ENCODE results near the gene JAKMIP2.
A peak's percentile ranks its signal among the peaks of the same experiment; 100 is the strongest.
"Not testable (repeated sequence)": the region's sequence is repeated elsewhere in the genome, so short reads cannot be mapped to it uniquely, and the experiment has no call there.

Gene JAKMIP2

DNA sequence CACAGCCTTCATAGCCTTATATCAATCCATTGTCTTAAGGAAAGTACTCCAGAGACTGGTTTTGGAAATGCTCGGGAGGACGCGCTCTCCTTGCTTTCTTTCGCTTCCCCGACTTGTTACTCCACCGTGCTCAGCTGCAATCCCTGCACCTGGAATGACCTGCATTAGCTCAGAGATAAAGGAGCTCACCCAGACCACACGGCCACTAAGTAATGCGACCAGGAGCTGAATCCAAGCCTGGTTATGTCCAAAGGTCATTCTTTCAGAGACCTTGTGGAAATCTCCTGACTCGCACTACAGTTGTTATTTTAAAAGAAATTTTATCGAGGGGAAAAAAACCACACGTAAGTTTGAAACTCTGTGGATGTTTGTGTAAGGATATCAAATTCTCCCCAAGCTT, 137.3 kb downstream of the JAKMIP2 start:
- no peak for DNase-seq (ENCODE audit: low spot score)

GRCh38 chr5:147644460-147644859, 138.1 kb downstream of the JAKMIP2 start:
- no peak for DNase-seq (ENCODE audit: low spot score)

GRCh38 chr5:147643142-147643541, 139.4 kb downstream of the JAKMIP2 start:
- DNase-seq (ENCODE audit: low spot score): no peak

GRCh38 chr5:147642666-147643065, 139.9 kb downstream of the JAKMIP2 start:
- DNase-seq (ENCODE audit: low spot score): no peak

DNA sequence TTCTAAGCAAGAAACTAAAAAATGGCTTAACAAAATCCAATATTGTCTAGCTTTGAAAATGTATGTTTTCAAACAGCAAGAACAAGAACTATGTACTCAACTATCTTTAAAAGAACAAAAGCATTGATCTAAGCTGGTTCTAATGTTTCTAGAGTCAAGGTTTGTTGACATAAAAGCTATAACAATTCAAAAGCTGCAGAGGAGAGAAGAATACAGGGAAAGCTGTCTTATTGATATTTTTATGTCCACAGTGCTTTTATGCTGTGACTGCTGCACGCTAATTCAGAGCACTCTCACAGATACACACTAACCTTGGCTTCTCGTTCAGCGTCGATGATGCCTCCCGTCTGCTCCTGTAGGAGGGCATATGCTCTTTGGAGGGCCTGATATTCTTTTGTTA, 143.2 kb downstream of the JAKMIP2 start:
- DNase-seq (ENCODE audit: low spot score): no peak

- no peak for DNase-seq (ENCODE audit: low spot score)
Observed at GRCh38 chr5:147636729-147636984, 145.9 kb downstream of the JAKMIP2 start.

DNA sequence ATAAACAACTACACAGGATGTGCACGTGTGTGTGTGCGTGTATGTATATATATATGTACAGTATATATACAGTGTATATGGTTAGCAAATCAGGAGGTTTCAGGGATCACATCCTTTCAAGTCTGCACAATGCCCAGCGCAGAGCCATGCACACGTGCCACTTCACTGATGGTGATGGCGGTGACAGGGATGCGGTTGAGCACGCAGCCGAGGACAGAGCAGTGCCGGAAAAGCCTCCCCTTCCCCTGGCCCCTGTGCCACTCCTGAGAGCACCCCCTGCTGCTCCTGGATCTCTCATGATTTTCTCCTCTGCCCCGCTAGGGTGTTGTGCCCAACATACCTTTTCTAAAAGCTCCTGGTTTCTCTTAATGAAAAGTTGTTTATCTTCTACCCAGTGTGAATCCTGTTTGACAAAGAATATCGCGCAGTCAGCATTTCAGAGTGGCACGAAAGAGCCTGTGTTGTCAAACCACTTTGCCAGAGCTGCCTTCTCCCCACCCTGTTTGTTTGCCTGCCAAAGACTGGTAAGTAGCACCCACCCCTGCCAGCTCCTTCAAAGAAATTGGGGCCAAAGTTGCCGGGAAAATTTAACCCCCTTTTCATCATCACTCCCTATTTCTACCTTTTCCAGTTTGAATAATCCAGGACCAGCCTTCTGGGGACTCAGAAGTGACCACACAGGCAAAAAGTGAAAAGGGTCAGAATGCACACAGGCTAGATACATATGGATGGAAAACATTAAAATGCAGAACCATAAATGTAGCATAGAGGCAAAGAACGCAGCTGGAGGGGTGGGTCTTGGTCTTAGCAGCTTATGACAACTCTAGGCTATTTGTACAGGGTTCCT, 146.4 kb downstream of the JAKMIP2 start:
- peak; percentile 13 for DNase-seq (ENCODE audit: low spot score)

DNA sequence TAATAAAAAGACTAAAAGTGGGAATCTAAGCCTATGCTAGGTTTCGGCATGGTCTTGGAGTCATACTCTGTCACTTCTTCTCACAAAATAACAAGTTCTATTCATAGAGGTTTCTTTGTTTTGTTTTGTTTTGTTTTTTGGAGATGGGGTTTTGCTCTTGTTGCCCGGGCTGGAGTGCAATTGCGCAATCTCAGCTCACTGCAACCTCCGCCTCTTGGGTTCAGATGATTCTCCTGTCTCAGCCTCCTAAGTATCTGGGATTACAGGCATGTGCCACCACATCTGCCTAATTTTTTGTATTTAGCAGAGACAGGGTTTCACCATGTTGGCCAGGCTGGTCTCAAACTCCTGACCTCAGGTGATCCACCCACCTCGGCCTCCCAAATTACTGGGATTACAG, 147.1 kb downstream of the JAKMIP2 start:
- not testable (repeated sequence) for DNase-seq (ENCODE audit: low spot score)

- DNase-seq (ENCODE audit: low spot score): no peak
Observed at GRCh38 chr5:147633173-147633572, 149.4 kb downstream of the JAKMIP2 start.

- DNase-seq (ENCODE audit: low spot score): no peak
Observed at GRCh38 chr5:147631428-147632003, 151.0 kb downstream of the JAKMIP2 start.

GRCh38 chr5:147629196-147629595, 153.3 kb downstream of the JAKMIP2 start:
- DNase-seq (ENCODE audit: low spot score): no peak

DNA sequence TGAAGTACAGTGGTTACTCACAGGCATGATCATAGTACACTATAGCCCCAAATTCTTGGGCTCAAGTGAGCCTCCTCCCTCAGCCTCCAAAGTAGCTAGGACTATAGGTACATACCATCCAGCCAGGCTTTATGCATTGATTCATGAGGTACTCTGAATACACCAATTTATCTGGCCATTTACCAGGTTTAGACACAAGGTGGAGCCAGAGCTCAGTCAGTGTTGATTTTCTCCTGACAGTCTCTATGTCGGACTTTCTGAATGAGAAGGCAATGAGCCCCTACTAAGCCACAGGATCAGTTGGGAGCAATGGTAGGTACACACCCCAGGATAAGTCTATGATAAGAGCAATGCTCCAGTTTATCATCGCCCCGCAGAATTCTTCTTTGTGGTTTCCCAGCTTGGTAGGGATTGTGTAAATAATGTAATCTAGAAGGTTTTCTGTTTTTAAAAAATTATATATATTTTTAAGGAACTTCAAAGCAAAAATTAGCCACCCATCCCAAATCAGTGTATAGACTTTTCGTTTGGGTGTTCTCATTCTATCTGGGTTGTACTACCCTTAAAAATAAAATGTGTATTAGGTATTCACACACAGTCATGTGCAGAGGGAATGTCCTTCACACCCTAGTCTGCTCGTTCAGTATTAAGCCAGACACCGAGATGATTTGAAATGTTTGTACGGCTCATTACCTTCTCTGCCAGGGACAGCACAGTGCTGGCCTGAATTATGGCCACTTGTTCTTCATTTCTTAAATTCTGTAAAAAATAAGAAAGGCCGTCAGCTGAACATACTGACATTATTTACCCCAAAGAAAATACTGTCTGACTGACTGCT, 154.3 kb downstream of the JAKMIP2 start:
- DNase-seq (ENCODE audit: low spot score): peak; percentile 78

DNA sequence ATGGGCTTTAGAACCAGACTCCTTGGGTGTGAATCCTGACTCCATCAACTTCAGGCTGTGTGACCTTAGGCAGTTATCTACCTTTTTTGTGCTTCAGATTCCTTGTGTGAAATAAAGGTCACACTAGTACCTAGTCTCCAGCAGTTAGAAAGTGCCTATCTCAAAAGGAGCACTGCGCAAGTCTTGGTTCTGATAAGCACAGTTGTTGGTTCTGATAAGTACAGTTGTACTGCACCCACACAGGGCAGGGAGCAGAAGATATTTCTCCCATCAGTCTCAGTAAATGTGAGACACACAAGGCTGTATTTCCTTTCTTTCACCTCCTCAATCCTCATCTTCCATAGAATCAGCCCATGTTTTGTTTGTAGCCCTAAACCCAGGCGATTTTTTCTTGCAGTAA, 156.1 kb downstream of the JAKMIP2 start:
- no peak for DNase-seq (ENCODE audit: low spot score)

DNA sequence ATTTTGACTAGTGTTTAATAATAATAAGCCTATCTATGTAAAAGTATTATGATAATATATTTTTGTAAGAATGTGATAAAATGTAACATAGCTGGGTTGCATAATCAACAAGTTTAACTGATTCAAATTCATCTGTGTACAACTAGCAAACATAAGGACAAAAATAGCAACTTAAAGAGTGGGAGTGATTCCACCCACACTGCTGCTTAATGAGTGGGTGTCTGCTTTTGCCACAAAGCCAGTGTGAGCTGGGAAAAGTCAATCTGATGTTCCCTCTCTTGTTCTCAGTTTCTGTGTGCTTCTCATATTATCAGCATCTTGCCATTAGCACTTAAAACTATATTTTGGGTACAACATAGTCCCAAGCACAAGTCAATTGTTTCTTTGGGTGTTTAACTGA, 161.5 kb downstream of the JAKMIP2 start:
- no peak for DNase-seq (ENCODE audit: low spot score)

DNA sequence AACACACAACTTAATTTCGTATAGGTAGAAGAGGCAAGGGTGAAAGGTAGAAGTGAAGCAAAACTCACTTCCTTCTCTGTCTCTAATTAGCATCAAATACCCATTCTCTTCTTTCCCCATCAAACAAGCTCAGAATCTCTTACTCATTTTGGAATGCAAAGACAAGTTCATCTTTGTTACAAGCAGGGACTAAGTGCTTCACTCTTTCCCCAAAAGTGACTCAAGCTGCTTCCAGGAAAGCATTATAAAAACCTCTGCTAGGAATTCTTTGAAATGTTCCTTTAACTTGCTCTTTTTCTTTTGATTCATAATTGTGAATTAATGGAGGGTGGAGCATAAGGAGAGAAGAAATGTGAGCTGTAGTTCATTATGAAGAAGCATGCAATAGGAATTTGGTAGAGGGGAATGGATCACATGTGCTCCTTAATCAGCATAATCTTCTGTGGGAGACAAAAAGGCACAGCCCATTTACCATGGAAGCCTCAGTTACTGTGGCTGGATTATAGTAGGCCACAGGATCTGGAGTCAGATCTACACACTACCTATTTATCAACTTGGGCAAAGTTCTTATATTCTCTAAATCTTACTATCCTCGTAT, 163.1 kb downstream of the JAKMIP2 start:
- DNase-seq (ENCODE audit: low spot score): no peak

DNA sequence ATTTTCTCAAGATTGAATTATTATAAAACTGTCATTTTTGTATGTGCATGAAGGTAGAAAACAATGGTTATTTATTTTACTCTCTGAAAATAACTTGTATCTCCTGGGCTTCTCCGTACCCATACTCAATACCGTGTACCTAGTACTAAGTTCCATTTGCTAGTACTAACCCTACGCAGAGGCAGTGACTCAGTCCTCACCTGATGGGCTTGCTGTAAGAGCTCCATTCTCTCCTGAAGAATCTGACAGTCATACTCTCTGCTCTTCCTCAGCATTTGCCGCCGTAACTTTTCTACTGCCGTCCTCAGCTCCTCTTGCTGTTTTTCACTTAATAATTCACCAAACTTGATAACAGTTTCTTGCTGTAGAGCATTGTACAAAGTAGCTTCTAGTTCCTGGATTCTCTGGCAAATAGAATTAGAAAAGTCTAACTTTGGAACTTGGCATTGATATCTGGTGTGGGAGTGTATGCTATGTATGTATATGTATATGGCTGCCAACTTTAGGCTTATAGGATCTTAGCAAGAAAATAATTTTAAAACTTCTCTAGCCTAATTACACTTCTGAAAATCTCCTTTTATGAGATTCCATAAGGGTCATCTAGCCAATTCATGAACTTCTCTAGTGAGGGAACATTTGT, 164.7 kb downstream of the JAKMIP2 start:
- no peak for DNase-seq (ENCODE audit: low spot score)

- DNase-seq (ENCODE audit: low spot score): no peak
Observed at GRCh38 chr5:147617191-147617606, 165.3 kb downstream of the JAKMIP2 start.

DNA sequence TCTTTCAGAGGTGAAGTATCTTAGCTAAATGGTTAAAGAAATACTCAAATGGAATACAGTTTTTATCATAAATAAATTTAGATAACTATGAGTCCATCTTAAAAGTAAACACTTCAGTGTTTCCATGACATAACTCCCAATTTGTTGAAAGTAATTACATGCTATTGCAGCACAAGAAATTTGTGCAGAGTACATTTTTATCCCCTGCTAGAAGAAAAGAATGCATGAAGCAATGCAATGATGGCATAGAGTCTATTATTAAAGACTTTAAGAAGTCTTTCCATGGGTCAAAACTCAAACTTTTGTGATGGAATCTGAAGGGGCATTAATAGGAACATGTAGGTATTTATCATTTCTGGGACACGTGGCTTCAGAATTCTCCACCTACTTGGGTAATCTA, 166.1 kb downstream of the JAKMIP2 start:
- no peak for DNase-seq (ENCODE audit: low spot score)

DNA sequence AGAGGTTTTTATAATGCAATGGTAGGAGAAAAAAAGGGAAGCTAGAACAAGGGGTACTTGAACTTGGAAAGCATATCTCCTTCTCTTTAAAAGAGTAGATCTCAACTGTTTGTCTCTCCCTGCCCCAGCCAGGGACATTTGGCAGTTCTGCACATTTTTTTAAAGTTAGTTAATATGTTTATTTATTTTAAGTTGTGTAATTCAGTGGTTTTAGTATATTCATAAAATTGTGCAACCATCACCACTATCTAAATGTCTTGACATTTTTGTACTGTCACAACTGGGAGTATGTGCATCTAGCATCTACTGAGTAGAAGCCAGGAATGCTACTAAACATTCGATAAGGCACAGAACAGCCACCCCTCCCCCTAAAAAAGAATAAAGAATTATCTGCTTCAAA, 169.2 kb downstream of the JAKMIP2 start:
- DNase-seq (ENCODE audit: low spot score): no peak

GRCh38 chr5:147611483-147611882, 171.0 kb downstream of the JAKMIP2 start:
- no peak for DNase-seq (ENCODE audit: low spot score)

DNA sequence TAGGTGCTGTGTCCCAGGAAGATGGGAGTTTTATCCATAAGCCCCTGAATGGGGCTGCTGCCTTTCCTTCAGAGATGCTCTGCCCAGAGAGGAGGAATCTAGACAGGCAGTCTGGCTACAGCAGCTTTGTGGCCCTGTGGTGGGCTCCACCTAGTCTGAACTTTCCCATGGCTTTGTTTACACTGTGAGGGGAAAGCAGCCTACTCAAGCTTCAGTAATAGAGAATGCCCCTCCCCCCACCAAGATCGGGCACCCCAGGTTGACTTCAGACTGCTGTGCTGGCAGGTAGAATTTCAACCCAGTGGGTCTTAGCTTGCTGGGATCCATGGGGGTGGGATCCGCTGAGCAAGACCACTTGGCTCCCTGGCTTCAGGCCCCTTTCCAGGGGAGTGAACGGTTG, 171.7 kb downstream of the JAKMIP2 start:
- no peak for DNase-seq (ENCODE audit: low spot score)

DNA sequence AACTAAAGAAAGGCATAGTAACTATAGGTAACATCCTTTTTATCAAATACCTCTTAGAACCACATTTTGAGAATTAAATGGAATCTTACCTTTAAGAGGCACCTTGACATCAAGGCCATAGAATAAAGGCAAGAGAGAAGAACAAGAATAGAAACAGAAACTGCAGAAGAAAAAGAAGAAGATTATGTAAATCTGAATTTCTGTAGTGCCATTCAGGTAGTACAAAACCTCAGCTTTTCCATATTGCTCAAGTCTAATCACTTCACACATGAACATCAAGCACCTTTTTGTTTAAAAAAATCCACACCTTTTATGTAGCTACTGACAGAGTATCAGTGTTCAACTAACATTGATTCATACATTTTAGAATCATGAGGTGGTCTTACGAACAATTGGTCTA, 180.9 kb downstream of the JAKMIP2 start:
- DNase-seq (ENCODE audit: low spot score): no peak

Measured in globus pallidus (tissue), 1 donor.